Mucosa of rectum (tissue), 2 donors: Measurements from ENCODE around the gene ZNF786.

ENCODE experiments used
- H3K27ac ChIP-seq, 2 donors: one replicate each; pipeline ENCODE4 v1.7.0; 2013; ENCODE audit warnings: inconsistent platforms in 2 of 2, low read depth in 2 of 2, low read length in 2 of 2
- H3K27me3 ChIP-seq, 2 donors: one replicate each; pipeline ENCODE4 v1.7.0; 2013; ENCODE audit warnings: low read length in 2 of 2; ENCODE audit not compliant: control insufficient read depth in 2 of 2, insufficient read depth in 2 of 2
- H3K36me3 ChIP-seq, 2 donors: one replicate each; pipeline ENCODE4 v1.7.0; 2013; ENCODE audit warnings: low read length in 2 of 2; ENCODE audit not compliant: control insufficient read depth in 2 of 2, insufficient read depth in 2 of 2
- H3K4me1 ChIP-seq, 2 donors: one replicate each; pipeline ENCODE4 v1.7.0; 2013; ENCODE audit warnings: low read length in 2 of 2, mild to moderate bottlenecking in 1 of 2; ENCODE audit not compliant: control insufficient read depth in 2 of 2, insufficient read depth in 2 of 2
- H3K4me3 ChIP-seq, 2 donors: one replicate each; pipeline ENCODE4 v1.7.0; 2013; ENCODE audit warnings: low read length in 2 of 2
- H3K9ac ChIP-seq, 2 donors: one replicate each; pipeline ENCODE4 v1.7.0; 2013; ENCODE audit warnings: low read length in 2 of 2, low read depth in 1 of 2, mild to moderate bottlenecking in 1 of 2
- H3K9me3 ChIP-seq, 2 donors: one replicate each; pipeline ENCODE4 v1.7.0; 2013; ENCODE audit warnings: low read length in 2 of 2; ENCODE audit not compliant: control insufficient read depth in 2 of 2
- donor health status: healthy.
- donor health status: Normal muscosa, but diverticular disease.

The ZNF786 gene

GRCh38 chr7:149084407-149084806, 6.1 kb downstream of the ZNF786 start:
- Histone ChIP-seq H3K4me1 (no peaks in the 10 kb centered on the region), H3K9ac (no peak overlapping the region), H3K4me3 (no peak overlapping the region), H3K27me3 (no peaks in the 10 kb centered on the region), H3K36me3 (peaks cover 0 to 4% of the 10 kb centered on the region in 2 donors), H3K27ac (no peak overlapping the region), H3K9me3 (no peaks in the 10 kb centered on the region)

GRCh38 chr7:149081914-149082313, 8.6 kb downstream of the ZNF786 start:
- Histone ChIP-seq H3K27me3 (no peaks in the 10 kb centered on the region), H3K36me3 (peaks cover under 1 to 2% of the 10 kb centered on the region in 2 donors), H3K9me3 (no peaks in the 10 kb centered on the region)

GRCh38 chr7:149077594-149077993, 12.9 kb downstream of the ZNF786 start:
- no peak overlapping the region for H3K27ac ChIP-seq
- no peaks in the 10 kb centered on the region for H3K4me1 ChIP-seq
- H3K36me3 ChIP-seq, result peaks cover 5 to 9% of the 10 kb centered on the region in 2 donors
- no peak overlapping the region for H3K9ac ChIP-seq
- no peaks in the 10 kb centered on the region for H3K27me3 ChIP-seq
- H3K4me3 ChIP-seq, result no peak overlapping the region
- no peaks in the 10 kb centered on the region for H3K9me3 ChIP-seq

More at GRCh38 chr7:149081914-149082313, 8.6 kb downstream of the ZNF786 start:
- Histone ChIP-seq H3K4me1 (no peaks in the 10 kb centered on the region), H3K27ac (no peak overlapping the region), H3K9ac (no peak overlapping the region), H3K4me3 (no peak overlapping the region)

GRCh38 chr7:149075286-149075685, 15.2 kb downstream of the ZNF786 start:
- peaks cover 23 to 24% of the 10 kb centered on the region in 2 donors for H3K36me3 ChIP-seq

GRCh38 chr7:149074116-149074885, 16.2 kb downstream of the ZNF786 start:
- Histone ChIP-seq H3K9ac (no peak overlapping the region), H3K36me3 (peaks cover 23 to 26% of the 10 kb centered on the region in 2 donors), H3K27ac (no peak overlapping the region), H3K27me3 (no peaks in the 10 kb centered on the region), H3K4me1 (no peaks in the 10 kb centered on the region), H3K4me3 (no peak overlapping the region), H3K9me3 (no peaks in the 10 kb centered on the region)

More at GRCh38 chr7:149075286-149075685, 15.2 kb downstream of the ZNF786 start:
- Histone ChIP-seq H3K9me3 (no peaks in the 10 kb centered on the region), H3K4me1 (no peaks in the 10 kb centered on the region), H3K9ac (no peak overlapping the region), H3K4me3 (no peak overlapping the region), H3K27me3 (no peaks in the 10 kb centered on the region), H3K27ac (no peak overlapping the region)

GRCh38 chr7:149072438-149072775, 18.1 kb downstream of the ZNF786 start:
- H3K9ac ChIP-seq, result no peak overlapping the region
- no peaks in the 10 kb centered on the region for H3K27me3 ChIP-seq
- no peak overlapping the region for H3K27ac ChIP-seq
- H3K9me3 ChIP-seq, result no peaks in the 10 kb centered on the region
- H3K36me3 ChIP-seq, result peaks cover 23 to 26% of the 10 kb centered on the region in 2 donors
- H3K4me3 ChIP-seq, result no peak overlapping the region
- H3K4me1 ChIP-seq, result no peaks in the 10 kb centered on the region

- Histone ChIP-seq H3K27me3 (no peaks in the 10 kb centered on the region), H3K4me3 (no peak overlapping the region), H3K27ac (no peak overlapping the region), H3K4me1 (no peaks in the 10 kb centered on the region), H3K36me3 (peaks cover 20 to 25% of the 10 kb centered on the region in 2 donors), H3K9me3 (no peaks in the 10 kb centered on the region), H3K9ac (no peak overlapping the region)
Measured at GRCh38 chr7:149071641-149072437, 18.7 kb downstream of the ZNF786 start.

- Histone ChIP-seq H3K36me3 (peaks cover 19 to 24% of the 10 kb centered on the region in 2 donors), H3K9ac (no peak overlapping the region), H3K27me3 (no peaks in the 10 kb centered on the region), H3K4me1 (no peaks in the 10 kb centered on the region), H3K27ac (no peak overlapping the region), H3K9me3 (no peaks in the 10 kb centered on the region), H3K4me3 (no peak overlapping the region)
Measured at GRCh38 chr7:149071182-149071635, 19.3 kb downstream of the ZNF786 start.

- peaks cover 19 to 24% of the 10 kb centered on the region in 2 donors for H3K36me3 ChIP-seq
Measured at GRCh38 chr7:149070372-149071125, 20.0 kb downstream of the ZNF786 start.

More at GRCh38 chr7:149070372-149071125, 20.0 kb downstream of the ZNF786 start:
- H3K27ac ChIP-seq, result no peak overlapping the region
- no peaks in the 10 kb centered on the region for H3K27me3 ChIP-seq
- H3K4me1 ChIP-seq, result no peaks in the 10 kb centered on the region
- no peak overlapping the region for H3K9ac ChIP-seq
- H3K9me3 ChIP-seq, result no peaks in the 10 kb centered on the region
- H3K4me3 ChIP-seq, result no peak overlapping the region
